ENCODE results near the gene FTO.

The FTO gene

DNA sequence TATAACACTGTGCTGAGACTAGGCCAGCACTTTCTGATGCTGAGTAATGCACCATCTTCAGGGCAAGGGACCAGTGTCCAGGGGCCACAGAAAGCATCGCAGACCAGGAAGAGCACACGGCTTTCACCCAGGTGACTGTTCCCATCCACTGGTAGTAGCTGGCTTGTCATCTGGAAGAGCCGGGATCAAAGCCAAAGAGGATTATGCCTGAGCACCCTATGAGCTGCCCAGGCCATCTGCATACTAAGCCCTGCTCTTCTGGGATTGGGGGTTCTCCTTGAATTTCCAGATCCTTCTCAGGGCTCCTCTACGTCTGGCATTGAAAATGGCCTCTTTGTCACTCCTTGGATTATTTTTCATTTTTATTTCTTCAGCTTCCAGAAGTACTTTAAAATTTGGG is 441.9 kb downstream of the FTO start:
- no peak for DNase-seq (ENCODE audit: low read depth in 2 of 3, low spot score in 1 of 3)

DNA sequence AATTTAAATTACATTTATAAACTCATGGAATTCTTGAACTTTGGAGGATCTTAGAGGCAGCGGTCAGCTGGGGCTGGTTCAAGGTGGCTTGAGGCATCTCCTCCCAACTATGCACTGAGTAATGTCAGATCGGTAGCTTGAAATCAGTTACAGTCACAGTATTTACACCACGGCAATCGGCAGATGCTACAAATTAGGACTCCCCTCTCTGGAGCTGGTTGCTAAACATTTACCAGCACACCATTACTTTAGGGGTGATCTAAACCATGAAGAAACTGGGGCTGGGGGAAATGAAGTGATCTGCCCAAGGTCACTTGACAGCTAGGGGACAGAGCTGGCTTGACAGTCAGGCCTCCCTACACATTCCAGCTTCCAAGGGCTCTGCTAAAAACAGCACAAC is 445.0 kb downstream of the FTO start:
- no peak for DNase-seq (ENCODE audit: low read depth in 2 of 3, low spot score in 1 of 3)

DNA sequence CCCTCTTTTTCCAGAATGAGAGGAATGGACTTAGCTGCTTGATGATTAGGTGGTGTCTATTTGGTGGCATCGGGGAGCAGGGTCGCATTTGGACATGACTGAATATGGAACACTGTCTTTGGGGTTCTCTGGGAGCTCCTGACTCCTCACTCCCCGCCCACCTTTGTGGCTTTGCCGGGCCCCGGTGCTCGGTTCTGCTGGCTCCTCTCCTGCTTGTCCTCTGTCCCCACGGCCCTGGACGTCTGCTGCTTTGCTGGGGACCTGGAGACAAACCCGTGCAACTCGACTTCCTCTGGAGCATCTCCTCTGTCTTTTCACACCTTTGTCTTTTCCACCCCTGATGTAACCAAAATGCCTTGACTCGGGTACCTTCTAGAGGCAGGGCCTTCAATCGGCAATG is 446.9 kb downstream of the FTO start:
- DNase-seq (ENCODE audit: low read depth in 2 of 3, low spot score in 1 of 3): no peak

- no peak for DNase-seq (ENCODE audit: low read depth in 2 of 3, low spot score in 1 of 3)
These were observed 448.6 kb downstream of the FTO start for GRCh38 chr16:54152362-54153239.

DNA sequence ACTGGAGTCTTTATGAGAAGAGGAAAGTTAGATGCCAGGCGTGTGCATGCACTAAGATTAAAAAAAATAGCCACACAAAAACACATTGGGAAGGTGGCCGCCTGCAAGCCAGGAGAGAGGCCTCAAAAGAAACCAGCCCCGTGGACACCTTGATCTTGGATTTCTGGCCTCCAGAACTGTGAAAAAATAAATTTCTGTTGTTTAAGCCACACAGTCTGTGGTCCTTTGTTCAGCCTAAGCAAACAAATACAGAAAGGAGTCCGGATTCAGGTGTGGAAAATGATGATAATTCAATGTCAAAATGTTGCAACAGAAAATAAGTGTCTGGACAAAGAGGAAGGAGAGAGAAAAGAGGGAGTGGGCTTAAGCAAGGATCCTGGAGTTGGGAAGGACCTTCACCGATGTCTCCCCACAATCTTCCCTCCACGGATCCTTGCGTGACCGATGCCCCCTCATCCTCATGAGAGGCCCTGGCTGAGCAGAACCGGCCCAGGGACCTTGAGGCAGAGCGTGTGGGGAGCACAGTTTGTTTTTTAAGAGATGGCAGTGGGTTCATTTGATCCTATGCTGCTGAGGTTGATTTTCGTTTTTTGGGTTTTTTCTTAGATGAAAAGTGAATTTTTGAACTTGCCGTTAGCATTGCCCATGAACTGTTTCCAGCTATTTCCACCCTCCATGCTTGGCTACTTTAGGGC is 449.4 kb downstream of the FTO start:
- no peak for DNase-seq (ENCODE audit: low read depth in 2 of 3, low spot score in 1 of 3)

DNA sequence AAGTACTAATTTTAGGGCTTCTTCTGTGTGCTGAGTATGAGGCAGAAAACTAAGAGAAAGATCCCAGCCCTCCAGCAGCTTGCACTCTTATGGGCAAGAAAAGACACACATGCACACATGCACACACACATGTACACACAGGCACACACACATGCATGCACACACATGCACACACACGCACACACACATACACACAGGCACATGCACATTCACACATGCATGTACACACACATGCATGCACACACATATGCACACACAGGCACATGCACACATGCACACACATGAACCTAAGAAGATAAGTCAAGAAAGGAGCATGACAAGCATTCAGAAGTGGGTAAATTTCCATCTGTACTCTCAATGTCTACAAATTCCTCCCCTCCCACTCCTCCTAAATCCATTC is 452.4 kb downstream of the FTO start:
- DNase-seq (ENCODE audit: low read depth in 2 of 3, low spot score in 1 of 3): no peak

DNA sequence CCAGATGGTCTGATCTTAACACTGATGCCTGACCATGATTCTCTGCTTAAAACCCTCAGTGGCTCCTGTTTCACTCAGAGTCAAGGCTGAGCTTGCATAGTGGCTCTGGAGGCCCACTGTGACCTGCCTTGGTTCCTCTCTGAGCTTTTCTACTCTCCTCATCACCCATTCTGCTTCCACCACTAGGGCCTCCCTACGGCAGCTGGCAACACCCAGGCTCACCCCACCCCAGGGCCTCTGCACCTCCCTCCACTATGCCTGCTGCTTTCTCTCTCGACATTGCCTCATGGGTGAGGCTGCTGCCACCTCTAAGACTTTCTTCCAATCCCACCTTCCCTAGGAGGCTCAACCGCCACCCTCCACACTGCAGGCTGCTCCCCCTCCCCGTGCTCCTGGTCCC is 455.0 kb downstream of the FTO start:
- DNase-seq (ENCODE audit: low read depth in 2 of 3, low spot score in 1 of 3): no peak

DNA sequence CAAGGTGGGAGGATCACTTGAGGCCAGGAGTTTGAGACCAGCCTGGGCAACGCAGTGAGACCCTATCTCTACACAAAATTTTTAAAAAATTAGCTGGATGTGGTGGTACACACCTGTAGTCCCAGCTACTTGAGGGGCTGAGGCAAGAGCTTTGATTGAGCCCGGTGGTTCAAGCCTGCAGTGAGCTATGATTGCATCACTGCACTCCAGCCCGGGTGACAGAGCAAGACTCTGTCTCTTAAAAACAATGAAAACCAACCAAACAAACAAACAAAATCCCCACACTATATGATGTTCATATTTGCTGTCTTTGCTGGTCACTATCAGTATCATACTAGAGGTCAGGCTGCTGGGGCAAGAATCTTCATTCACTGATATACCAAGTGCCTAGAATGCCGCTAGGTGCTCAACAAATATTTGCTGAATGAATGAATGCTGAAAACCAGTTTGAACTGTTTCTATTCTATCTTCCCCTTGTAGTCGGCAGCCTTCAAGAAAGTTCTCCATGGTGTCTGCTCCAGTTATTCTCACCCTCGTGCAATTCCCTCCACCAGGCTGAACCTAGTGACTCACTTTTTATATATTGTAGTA is 455.6 kb downstream of the FTO start:
- no peak for DNase-seq (ENCODE audit: low read depth in 2 of 3, low spot score in 1 of 3)

DNA sequence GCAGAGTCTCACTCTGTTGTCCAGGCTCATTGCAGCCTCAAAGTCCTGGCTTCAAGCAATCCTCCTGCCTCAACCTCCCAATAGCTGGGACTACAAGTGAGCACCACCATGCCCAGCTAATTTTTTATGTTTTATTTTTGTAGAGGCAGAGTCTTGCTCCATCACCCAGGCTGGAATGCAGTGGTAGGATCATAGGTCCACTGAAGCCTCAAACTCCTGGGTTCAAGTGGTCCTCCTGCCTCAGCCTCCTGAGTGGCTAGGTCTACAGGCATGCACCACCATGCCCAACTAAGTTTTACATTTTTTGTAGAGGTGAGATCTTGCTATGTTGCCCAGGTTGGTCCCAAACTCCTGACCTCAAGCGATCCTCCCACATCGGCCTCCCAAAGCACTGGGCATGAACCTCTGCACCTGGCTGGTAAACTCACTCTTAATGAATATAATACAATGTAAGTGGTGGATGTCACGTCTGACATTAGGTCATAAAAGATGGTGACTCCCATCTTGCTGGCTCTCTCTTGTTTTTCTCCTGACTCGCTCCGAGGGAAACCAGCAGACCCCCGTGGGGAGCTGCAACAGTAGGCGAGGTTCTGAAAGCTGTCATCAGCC is 456.4 kb downstream of the FTO start:
- DNase-seq (ENCODE audit: low read depth in 2 of 3, low spot score in 1 of 3): no peak

- no peak for DNase-seq (ENCODE audit: low read depth in 2 of 3, low spot score in 1 of 3)
These were observed 457.3 kb downstream of the FTO start for GRCh38 chr16:54160939-54161897.

- DNase-seq (ENCODE audit: low read depth in 2 of 3, low spot score in 1 of 3): no peak
These were observed 459.4 kb downstream of the FTO start for GRCh38 chr16:54163197-54163843.

- no peak for DNase-seq (ENCODE audit: low read depth in 2 of 3, low spot score in 1 of 3)
These were observed 460.8 kb downstream of the FTO start for GRCh38 chr16:54164789-54165173.

GRCh38 chr16:54165174-54165911 is 461.4 kb downstream of the FTO start:
- no peak for DNase-seq (ENCODE audit: low read depth in 2 of 3, low spot score in 1 of 3)

- no peak for DNase-seq (ENCODE audit: low read depth in 2 of 3, low spot score in 1 of 3)
These were observed 462.2 kb downstream of the FTO start for GRCh38 chr16:54165912-54166865.

- DNase-seq (ENCODE audit: low read depth in 2 of 3, low spot score in 1 of 3): no peak
These were observed 465.2 kb downstream of the FTO start for GRCh38 chr16:54169112-54169511.

- no peak for DNase-seq (ENCODE audit: low read depth in 2 of 3, low spot score in 1 of 3)
These were observed 467.9 kb downstream of the FTO start for GRCh38 chr16:54171626-54172537.

DNA sequence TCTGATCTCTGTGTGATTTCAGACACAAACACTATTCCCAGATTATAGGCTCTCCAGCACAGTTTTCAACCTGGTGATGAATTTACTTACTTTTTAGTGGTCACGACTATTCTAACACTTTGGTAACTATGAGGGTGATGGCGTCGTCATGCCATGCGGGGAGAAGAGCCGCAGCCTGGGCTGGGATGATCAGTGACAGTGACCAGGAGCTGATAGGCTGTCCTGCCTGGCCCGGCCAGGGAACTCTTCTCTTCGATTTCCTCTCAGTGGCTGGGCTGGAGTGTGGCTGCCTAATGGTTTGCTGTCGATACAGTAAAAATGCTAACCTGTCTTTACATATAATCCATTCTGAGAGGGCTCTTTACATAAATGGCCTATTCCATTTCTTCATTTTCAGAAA is 469.5 kb downstream of the FTO start:
- DNase-seq (ENCODE audit: low read depth in 2 of 3, low spot score in 1 of 3): no peak
